Inflammatory macrophage treated with lipopolysaccharide for 4 hours (primary cell): Measurements from ENCODE around the gene SIGLEC12.
"Not testable (repeated sequence)": the region's sequence is repeated elsewhere in the genome, so short reads cannot be mapped to it uniquely, and the experiment has no call there.

Experiments used
- DNase-seq: peaks from one replicate; pipeline ENCODE4 v3.0.0-alpha.2; 2020

Gene SIGLEC12

DNA sequence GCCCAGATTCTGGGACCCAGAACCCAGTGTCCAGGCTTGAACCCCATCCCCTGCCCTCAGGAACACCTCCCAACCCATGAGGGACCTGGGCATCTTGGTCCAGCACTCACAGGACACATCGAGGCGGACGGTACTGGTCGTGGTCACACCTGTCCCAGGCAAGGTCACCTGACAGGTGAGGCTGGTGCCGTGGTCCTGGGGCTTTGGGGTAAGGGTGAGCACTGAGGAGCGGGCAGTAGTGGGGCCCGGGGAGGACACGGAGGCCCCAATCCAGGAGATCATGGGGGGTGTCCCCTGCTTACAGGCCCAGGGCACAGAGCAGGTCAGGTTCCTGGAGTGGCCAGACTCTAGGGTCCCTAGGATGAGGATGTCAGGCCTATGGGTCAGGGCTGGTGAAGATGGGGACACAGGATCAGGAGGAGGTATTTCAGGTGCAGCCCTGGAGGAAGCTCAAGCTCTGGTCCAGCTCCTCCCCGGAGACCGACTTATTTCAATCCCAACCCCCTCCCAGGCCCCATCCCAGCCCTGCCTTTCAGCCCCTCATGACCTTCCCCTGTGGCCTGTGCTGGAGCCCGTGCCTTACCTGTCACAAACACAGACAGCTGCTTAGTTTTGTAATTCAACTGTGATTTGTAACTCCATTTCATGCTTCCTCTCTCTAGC is 44.1 kb downstream of the SIGLEC12 start:
- DNase-seq = no peak

DNA sequence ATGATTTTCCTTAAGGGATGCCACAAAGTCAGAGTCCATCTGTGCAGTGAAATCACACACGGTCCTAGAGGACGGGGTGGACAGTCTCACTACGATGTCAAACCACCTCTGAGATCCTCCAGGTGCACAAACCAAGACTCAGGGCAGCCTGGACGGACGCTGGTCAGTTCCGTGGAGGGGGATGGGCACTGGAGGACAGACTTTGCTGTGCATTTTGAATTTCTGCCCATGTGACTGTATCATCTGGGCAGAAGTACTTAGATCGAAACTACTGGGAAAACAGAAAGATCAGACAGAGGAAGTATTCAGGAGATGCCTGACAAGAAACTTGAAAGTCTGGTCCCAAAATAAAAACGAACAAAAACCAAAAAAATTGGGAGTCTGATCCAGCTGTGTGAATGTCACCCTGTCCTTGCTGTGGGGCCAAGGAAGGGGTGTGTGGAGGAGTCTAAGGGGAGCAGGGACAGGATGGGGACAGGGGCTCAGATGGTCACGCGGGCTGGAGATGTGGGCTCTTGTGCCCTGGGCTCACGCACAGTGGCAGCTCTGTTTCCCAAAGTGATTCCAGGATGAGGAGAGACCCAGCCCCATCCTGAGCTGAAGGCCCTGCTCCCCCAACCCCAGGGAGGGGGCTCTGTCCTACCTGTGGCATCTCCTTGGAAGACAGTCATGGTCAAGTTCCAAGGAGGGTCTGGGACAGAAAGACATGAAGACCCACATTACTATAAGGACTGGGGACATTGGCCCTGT is 44.9 kb downstream of the SIGLEC12 start:
- peak; percentile 17 for DNase-seq

- no peak for DNase-seq
These were observed 50.8 kb downstream of the SIGLEC12 start for GRCh38 chr19:51450730-51451307.

GRCh38 chr19:51448411-51449016 is 53.1 kb downstream of the SIGLEC12 start:
- peak; percentile 25 for DNase-seq

- DNase-seq = no peak
These were observed 53.6 kb downstream of the SIGLEC12 start for GRCh38 chr19:51448011-51448410.

DNA sequence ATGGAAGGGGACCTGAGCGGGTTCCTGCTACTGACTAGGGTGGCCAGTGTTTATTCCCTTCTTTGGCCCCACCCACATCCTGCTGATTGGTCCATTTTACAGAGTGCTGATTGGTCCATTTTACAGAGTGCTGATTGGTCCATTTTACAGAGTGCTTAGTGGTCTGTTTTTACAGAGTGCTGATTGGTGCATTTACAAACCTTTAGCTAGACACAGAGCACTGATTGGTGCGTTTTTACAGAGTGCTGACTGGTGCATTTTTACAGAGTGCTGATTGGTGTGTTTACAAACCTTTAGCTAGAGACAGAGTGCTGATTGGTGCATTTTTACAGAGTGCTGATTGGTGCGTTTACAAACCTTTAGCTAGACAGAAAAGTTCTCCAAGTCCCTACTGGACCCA is 54.1 kb downstream of the SIGLEC12 start:
- not testable (repeated sequence) for DNase-seq

- DNase-seq = peak; percentile 78
These were observed 59.9 kb downstream of the SIGLEC12 start for GRCh38 chr19:51441410-51442390.
